Dedifferentiated amniotic fluid mesenchymal stem cell (primary cell): ENCODE results near the gene FN3KRP.

Experiments used
- DNase-seq: peaks from one replicate; pipeline ENCODE4 v3.0.0-alpha.2; 2016; ENCODE audit errors: extremely low spot score

FN3KRP gene

GRCh38 chr17:82687871-82688270 lies 28.6 kb upstream of the FN3KRP start:
- no peak for DNase-seq

DNA sequence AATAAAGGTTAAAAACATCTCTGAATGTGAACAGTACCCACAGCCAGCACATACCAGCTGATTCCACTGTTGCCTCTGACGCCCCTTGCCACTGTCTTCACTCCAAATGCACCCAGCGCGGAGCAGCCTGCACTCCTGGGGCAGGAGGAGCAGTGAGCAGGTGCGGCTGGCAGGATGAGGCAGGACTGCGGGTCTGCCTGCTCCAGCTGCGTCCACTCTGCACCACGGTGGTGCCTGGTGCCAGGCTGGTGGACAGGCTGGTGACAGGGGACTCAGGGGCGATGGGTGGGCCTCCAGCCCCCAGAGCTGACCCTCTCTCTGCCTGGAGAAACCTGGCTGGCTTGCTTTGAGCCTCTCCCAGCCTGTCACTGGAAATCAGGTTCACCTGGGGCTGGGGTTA lies 27.4 kb upstream of the FN3KRP start:
- no peak for DNase-seq

DNA sequence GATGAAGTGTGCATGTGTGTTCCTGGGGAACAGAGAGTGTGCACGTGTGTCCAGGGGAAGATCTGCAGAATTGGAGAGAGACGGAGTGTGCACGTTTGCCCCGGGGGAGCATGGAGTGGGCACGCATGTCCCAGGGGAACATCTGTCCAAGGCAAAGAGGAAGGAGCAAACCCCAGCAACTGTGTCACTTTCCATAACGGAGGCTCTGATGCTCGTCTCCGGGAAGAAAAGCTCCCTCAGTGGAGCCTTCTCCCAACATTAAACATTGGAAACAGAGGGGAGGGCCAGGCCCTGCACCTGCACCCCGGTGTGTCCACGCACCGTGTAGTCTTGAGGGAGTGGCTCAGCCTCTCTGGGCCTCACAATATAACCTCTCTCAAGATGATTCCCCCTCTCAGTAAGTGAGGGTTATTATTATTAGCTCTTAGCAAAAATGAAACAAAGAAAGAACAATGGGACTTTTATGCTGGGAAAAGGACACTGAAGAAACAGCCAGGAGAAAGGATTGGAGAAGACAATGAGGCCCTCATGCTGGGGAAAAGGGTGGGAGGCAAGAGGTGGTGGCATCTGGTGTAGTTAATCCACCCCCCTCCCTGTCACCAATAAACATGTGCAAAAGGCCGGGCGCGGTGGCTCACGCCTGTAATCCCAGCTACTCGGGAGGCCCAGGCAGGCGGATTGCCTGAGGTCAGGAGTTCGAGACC lies 25.6 kb upstream of the FN3KRP start:
- DNase-seq: no peak

- no peak for DNase-seq
These were observed 24.8 kb upstream of the FN3KRP start for GRCh38 chr17:82691714-82692113.

DNA sequence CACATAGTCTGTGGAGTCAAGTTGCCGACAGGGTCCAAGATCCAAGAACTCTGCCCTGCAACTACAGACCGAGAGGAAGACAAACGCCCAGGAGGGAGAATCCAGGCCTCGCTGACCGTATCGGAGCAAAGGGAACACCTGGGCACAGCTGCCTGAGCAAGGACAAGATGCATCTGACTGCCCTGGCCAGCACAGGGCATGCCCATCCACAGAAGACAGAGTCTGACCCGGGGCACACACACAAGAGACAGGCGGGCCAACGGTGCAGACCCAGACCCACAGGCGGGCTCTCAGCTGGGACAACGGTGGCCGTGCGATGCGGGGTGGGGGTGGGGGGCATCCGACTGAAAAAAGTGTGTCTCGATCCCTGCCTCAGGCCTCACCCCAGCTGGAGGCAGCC lies 24.2 kb upstream of the FN3KRP start:
- no peak for DNase-seq

DNA sequence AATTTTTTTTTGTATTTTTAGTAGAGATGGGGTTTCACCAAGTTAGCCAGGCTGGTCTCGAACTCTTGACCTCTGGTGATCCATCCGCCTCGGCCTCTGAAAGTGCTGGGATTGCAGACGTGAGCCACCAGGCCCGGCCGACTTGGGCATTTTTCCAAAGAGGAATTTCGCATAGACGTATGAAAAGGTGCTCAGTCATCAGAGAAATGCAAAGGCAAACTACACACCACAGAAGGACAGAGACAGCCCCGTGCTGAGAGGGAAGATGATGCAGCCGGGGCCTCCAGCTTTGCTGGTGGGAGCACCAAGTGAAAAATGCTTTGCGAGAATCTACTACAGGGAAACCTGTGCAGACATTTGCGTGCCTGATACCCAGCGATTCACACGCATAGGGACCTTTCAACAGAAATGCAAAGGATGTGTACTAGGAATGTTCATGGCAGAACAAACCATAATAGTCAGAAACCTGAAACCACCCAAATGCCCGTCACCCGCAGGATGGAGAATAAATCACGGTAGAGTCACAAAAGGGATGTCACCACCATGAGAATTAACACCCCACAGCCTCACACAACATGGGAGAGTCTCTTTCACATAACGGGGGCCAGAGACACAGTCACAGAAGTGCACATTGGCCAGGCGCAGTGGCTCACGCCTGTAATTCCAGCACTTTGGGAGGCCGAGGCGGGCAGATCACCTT lies 23.2 kb upstream of the FN3KRP start:
- DNase-seq: no peak

- DNase-seq: no peak
These were observed 21.9 kb upstream of the FN3KRP start for GRCh38 chr17:82694647-82695046.

- no peak for DNase-seq
These were observed 20.2 kb upstream of the FN3KRP start for GRCh38 chr17:82696259-82696658.

DNA sequence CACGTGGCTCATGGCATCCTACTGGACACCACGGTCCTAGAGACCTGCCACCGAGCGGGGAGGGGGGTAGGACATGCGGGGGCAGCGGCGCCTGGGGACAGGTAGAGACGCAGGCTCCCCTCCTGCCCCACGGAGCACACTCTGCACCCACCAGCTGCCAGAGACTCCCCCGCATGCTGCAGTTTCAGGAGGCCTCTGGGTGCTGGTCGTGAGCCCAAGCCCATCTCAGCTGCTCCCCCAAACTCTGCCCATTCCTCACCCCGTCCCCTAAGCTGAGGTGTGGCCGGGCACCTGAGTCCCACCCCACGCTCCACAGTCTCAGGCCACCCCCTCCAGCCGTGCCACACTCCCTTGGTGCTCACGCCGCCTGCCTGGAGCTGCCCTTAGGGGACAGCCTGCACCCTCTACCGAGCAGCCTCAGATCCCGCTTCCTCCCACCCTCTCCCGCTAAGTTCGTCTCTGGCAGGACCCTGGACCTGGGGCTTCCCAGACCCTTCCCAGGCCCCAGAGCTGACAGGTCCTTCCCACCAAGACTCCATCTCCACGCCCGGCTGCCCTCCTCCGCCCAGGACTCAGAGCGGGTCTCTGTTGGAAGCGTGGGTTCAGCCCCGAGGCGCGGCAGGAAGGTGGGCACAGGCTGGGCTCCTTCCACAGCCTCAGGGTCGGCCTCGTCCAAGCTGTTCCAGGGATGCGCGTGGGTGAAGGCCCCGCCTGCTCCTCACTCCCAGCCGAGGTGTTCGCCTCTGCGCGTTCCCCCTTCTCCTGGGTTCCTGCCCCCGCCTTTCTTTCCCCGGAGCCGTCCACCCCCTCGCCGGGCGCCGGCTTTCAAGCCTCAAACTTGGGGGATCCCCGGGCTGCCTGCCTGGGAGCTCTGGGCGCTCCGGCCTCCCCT lies 19.3 kb upstream of the FN3KRP start:
- no peak for DNase-seq

DNA sequence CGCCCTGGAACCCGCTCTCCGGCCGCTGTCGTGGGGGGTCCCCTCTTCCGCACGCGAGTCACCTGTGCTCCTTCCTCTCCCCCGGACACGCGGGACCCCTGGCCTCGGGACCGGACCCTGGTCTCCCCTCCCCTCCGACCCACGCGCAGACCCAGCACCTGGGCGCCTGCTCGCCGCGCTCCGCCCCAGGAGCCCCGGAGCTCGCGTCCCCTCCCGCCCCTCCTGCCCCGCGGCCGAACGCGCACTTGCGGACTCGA lies 18.8 kb upstream of the FN3KRP start:
- DNase-seq: no peak

GRCh38 chr17:82698065-82698973 lies 18.2 kb upstream of the FN3KRP start, which contains the start of gene RAB40B:
Gene RAB40B, minus strand, starts transcription at chr17:82698698. Its CDS starts 102 bp downstream, at chr17:82698596.
- DNase-seq: peak; percentile 99

- no peak for DNase-seq
These were observed 17.5 kb upstream of the FN3KRP start for GRCh38 chr17:82698974-82699442.

DNA sequence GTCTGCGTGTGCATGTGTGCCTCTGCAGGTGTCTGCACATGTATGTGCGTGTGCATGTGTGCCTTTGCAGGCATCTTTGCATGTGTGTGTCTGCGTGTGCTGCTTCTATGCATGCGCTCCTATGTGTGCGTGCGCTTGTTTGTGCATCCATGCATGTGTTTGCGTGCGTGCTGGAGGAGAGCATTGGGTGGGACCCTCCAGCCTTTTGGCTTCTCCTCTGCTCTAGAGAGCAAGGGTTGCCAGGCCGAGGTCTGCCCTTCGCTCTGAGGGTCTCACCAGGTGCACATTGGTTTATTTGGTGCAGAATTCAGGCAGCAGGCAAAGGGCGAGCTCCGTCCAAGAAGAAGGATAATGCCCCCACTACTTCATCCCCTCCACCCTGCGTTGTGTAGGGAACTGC lies 17.0 kb upstream of the FN3KRP start:
- DNase-seq: no peak

DNA sequence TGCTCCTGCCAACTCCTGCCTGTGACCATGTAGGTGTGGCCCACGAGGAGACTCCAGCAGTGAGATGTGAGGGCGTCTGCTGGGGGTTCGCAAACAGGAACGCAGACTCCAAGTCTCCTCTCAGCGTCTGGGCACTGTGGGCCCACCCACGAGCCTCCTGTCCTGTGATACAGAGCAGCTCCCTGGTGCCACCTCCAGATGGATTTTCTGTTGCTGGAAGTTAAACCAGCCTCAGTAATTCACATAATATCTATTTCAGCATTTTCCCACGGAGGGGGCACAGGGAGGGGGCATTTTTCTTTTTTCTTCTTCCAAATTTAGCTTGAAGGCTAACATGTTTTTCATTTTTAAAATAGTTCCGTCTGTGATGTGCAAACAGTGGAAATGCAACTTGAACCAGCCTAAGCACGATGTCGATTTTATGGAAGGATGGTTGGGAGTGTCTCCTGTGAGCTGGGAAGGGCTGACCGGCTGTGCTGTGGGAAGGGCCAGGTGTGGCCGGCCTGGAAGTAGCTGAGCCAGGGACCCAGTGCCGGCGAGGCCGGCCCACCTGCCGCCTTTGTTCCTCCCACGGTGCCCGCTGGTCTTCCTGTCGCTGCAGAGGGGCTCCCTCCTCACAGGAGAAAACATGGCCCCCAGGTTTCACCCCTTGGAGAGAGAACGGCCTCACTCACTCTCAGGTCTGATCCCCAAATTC lies 14.1 kb upstream of the FN3KRP start:
- DNase-seq: no peak

GRCh38 chr17:82703036-82703745 lies 13.3 kb upstream of the FN3KRP start:
- no peak for DNase-seq

DNA sequence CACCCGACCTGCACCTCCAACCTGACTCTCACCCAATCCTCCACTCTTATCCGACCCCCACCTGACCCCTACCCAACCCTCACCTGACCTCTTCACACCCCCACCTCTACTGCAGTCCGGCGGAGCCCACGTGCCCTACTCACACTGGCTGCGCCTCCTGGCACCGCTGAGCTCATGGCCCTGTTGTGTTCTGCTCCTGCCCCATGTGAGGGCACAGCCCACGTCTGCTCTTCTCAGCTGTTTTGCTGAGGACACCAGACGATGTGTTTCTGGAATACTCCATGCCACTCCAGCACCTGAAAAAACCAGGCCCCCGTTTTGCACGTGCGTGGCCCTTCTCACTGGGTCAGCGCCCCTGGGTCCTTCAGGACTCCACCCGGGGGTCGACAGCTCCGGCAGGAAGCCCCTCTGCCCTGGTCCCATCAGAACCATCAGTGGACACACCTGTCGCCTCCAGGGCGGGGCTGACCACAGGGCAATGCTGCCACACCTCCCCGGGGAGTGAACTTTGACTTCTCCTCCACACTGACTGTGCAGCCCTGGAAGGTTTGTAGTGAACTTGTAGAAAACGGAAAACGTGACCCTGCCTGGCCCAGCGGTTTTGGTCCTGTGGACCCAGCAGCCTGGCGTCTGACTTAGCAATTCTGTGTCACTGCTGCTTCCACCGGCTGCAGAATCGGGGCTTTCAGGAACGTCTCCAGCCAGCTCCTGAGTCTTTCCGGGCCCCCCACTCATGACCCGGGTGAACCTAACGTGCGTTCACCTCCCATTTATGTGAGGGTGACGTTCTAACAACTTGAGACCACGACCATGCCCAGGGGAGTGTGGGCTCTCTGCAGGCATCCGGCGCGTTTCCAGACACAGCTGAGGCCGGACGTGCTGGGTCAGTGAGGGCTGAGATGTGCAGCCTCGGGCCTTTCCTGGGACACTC lies 12.3 kb upstream of the FN3KRP start:
- no peak for DNase-seq

DNA sequence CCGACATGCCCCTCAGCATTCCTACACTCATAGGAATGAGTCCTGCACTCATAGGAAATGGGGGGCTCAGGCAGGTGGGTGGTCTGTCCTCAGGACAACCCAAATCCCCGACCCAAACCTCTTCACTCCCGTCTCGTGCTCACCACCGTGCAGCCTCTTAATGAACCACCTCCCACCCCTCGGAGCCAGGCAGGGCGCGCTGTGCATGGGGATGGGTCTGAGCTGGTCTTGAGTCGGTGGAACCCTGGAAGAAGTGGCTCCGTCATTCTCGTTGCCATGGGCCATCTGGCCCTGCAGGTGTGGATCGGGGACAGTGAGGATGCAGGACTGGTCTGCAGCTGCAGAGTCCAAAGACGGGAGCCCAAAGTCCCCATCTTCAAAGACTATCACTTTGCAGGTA lies 11.6 kb upstream of the FN3KRP start:
- DNase-seq: no peak

DNA sequence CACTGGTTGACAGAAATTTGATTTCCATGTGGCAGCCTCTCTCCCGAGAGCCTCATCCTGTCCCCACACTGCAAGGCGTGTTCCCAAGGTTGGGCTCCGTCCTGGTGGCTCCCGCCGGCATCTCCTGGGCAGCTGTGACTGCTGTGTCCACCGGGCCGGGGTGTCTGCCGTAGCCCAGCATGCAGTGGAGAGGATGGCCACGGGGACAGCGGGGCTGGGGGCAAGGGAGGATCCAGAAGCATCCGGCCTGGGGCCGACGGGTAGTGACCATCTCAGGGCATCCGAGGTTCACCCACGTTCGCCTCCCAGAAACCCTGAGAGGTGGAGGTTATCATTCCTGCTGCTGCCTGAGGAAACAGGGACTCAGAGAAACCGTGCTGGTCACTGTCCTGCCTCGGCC lies 10.8 kb upstream of the FN3KRP start:
- no peak for DNase-seq

GRCh38 chr17:82709024-82709675 lies 7.4 kb upstream of the FN3KRP start:
- no peak for DNase-seq
